Right ventricle myocardium inferior (tissue), 1 donor: ENCODE data around the gene GLB1L2. TPM values are rescaled to one million over a fixed set of nuclear protein-coding genes. Genes with fewer than 3 reads are reported as not detected.
"Not testable (repeated sequence)": the region's sequence is repeated elsewhere in the genome, so short reads cannot be mapped to it uniquely, and the experiment has no call there.

Experiments used
- ATAC-seq: fragments of 200-7000 bp; cut with Tn5 transposase; one replicate; pipeline ENCODE4 v1.9.1; 2020; ENCODE audit warnings: mild to moderate bottlenecking, moderate library complexity
- DNase-seq: peaks from one replicate; pipeline ENCODE4 v3.0.0; 2021; ENCODE audit errors: missing footprints
- intact Hi-C: fragments of 100-400 bp; cut with DNase I; formaldehyde crosslinking; loops from one replicate; pipeline ENCODE4 v1.11.0; 2022
- total RNA-seq: library from RNA; stranded (reverse); fragmentation: NEBNext Ultra II Directional; extraction: Animal tissue kit (Norgen Biotek cat#: 25700); gene quantifications from one replicate; pipeline ENCODE4 v1.2.1, GENCODE V29; 2021
- donor health status: DM: no; HTN: yes; CAD: no; lungs with severe emphysema.

The GLB1L2 gene
- total RNA-seq, 1 donor from 2014 or later, result 0.32 TPM

GRCh38 chr11:134317103-134317502 is 14.7 kb upstream of the GLB1L2 start:
- ATAC-seq (no peak), DNase-seq (no peak)
- intact Hi-C loops, result no loop called here

DNA sequence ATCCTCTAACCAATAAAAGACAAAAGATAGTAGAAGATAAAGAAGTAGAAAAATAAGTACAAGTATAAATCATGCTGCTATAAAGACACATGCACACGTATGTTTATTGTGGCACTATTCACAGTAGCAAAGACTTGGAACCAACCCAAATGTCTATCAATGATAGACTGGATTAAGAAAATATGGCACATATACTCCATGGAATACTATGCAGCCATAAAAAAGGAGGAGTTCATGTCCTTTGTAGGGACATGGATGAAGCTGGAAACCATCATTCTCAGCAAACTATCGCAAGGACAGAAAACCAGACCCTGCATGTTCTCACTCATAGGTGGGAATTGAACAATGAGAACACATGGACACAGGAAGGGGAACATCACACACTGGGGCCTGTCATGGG is 10.4 kb upstream of the GLB1L2 start:
- intact Hi-C loops, ATAC-seq: not testable (repeated sequence)

GRCh38 chr11:134322553-134322952 is 9.2 kb upstream of the GLB1L2 start:
- DNase-seq (no peak), ATAC-seq (no peak)
- intact Hi-C loops, result no loop called here

More for the DNA sequence above, 10.4 kb upstream of the GLB1L2 start:
- DNase-seq, result not testable (repeated sequence)

DNA sequence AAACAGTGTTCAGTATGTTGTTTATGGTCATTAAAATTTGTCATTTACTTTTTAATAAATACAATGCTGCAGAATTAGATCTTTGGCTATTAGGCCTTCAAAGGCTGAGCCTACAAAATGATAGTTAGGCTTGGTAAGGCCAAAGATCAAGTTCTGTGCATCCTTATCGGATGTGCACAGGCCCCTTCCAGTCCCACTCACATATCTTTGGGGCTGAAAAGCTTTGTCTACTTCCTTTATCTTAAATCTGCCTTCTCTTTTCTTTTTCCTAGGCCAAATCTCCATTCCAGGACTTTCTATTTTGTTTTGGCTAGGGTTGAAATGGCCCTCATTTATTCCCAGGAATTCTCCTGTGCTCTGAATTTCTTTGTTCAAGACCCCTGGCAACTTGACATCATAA is 3.4 kb upstream of the GLB1L2 start:
- no peak for DNase-seq

GRCh38 chr11:134330611-134331353 is 1.0 kb upstream of the GLB1L2 start:
- intact Hi-C loops, result no loop called here
- no peak for ATAC-seq
- no peak for DNase-seq

More for the DNA sequence above, 3.4 kb upstream of the GLB1L2 start:
- intact Hi-C loops, result no loop called here
- ATAC-seq, result no peak

DNA sequence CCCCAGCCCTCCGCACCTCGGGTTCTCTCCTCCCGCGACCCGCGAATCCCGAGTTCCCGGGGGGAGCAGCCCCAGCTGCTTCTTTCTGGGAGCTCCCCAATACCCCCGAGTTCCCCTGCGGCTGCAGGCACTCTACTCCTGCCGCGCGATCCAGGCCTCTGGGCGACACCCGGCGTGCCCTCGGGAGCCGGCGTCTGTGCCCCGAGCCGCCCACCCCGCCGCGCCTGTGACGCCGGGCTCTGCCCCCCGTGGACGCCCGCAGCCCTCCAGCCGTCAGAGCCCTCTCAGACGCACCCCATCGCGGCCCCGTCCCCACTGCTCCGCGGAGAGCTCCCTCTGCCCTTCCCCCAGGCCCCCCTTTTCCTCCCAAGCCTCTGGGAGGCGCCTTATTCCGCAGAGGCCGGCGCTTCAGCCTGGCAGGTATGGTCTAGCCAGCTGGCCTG is 422 bp downstream of the GLB1L2 start:
- no peak for DNase-seq
- no peak for ATAC-seq
- intact Hi-C loops, result no loop called here

DNA sequence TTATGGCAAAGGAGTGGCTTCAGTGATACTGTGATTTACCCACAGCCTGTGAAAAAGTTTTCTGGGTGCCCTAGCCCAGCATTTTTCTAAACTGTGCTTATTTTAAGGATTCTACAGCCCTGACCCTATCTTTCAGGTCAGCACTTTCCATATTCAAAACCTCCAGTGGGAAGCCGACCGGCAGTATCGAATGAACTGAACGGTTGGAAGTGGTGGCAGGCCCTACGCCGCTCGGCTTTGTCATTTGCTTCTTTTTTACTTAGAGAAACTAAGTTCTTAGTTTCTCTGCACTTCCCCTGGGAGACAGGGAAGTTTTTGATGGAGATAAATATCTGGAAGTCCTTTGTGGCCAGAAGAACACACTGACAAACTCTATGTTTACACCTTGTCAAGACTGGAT is 994 bp downstream of the GLB1L2 start:
- no peak for ATAC-seq
- DNase-seq, result no peak
- intact Hi-C loops, result no loop called here

DNA sequence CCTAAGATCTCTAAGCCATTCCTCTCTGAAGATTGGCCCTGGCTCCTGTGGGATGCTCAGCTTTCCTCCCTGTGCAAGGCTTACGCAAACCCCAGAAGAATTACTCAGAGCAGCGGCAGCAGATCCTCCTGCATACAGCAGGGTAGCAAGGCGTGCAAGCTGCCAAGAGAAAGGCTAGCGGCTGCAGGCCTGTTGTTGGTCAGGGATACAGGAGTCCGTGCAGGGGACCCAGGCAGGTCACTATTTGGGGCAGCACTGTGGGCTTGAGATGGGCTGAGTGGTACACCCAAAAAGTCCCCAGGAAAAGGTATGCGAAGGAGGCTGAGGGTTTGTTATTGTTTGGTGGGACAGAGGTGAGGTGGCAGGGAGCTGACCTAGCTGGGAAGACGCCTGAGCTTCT is 1.5 kb downstream of the GLB1L2 start:
- ATAC-seq, result no peak
- intact Hi-C loops, result no loop called here

GRCh38 chr11:134333946-134334345 is 2.2 kb downstream of the GLB1L2 start:
- intact Hi-C loops, result no loop called here
- no peak for ATAC-seq
- DNase-seq, result no peak

More for the DNA sequence above, 1.5 kb downstream of the GLB1L2 start:
- no peak for DNase-seq

GRCh38 chr11:134334796-134335571 is 3.2 kb downstream of the GLB1L2 start:
- intact Hi-C loops, result no loop called here
- DNase-seq (no peak), ATAC-seq (no peak)

DNA sequence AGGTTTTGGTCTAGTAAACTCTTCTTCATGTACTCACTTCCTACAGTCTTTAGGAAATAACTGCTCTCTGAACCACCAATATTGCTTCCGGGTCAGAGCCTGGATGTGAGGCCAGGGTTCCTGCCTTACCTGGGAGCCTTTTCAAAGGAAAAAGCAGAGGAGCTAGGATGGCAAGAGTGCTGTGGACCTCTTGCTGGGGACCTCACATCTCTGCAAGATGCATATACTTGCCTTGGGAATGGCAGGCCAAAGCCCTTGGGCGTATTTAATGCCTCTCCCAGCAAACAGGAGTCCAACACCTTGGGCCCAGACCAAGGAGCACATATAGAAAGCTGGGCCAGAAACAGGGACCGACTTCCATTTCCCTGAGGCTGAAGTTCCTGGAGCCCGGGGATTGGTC is 5.3 kb downstream of the GLB1L2 start:
- intact Hi-C loops, result no loop called here
- DNase-seq (no peak), ATAC-seq (no peak)

DNA sequence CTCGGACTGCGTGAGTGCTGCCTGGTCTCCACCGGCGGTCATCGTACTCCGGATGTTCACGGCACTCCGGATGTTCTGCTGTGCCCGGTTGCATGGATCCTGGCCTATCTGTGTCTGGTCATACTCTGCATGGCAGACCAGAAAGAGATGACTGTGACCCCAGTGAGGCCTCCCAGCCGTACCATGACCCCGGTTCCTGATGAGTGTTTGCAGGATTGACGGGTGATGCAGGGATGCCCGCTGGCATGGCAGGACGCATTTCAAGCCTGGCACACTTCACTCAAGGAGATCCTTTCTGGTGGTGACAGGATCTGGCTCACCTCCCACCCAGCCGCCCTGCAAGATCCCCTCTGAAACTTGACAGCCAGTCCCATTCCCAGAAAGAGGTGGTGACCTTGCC is 6.3 kb downstream of the GLB1L2 start:
- DNase-seq (no peak), ATAC-seq (no peak)
- intact Hi-C loops, result no loop called here

DNA sequence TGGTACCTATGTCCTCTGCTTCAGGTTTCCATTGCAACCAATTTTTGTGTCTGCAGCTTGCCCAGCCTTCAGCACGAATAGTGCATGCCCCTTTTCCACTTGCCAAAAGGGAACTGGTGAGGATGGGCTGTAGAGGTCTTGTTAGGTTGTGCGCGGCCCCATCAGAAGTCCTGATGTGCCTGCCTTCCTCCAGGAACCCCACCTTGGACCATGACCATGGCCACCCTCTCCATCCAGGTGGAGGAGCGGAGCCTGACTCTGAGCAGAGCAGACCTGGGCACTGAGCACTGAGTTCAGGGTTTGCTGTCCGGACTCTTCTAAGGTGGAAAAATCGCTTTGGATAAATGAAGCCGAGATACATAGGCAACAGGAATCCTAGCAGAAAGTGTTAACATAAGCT is 6.9 kb downstream of the GLB1L2 start:
- DNase-seq (no peak), ATAC-seq (no peak)
- intact Hi-C loops, result no loop called here

DNA sequence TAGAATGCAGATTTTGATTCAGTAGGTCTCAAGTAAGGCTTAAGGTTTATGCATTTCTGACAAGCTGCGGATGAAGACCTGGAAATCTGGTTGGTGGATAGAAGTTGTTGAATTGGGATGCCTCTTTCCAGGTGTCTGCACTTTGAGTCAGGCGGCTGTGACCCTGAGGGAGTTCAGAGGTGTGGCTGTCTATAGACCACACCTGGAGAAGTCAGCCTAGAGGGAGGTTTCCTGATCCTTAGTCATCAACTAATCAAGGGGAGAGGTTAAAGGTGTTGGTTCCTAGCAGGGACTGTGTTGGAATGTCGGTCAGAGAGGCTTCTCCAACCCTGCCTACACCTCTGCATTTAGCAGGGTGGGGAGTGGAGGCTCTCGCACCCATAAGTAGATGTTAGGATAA is 8.0 kb downstream of the GLB1L2 start:
- intact Hi-C loops, result no loop called here
- DNase-seq, result no peak
- no peak for ATAC-seq

DNA sequence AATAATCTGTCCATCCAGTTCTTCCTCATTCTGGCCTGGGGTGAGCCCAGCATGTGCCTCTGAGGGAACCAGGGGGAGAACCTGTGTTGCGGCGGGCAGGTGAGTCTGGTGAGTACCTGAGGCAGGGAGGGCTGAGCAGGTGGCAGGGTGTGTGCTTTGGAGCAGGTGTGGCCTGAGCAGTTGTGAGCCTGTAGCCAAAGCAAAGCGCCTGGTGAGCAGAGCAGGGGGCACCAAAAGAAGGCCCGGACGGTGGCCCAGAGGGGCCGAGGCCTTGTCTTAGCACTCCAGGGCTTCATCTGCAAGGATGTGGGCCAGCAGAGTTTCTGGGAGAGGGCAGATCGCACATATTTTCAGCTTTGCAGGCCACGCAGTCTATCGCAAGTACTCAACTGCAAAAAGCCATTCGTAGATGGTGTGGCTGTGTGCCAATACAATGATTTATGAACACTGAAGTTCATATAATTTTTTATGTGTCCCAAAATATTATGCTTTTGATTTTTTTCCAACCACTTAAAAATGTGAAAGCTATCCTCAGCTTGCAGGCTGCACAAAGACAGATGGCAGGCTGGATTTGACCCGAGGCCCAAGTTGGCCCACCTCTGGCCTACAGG is 8.7 kb downstream of the GLB1L2 start:
- intact Hi-C loops, result no loop called here
- ATAC-seq, result no peak
- DNase-seq, result no peak

DNA sequence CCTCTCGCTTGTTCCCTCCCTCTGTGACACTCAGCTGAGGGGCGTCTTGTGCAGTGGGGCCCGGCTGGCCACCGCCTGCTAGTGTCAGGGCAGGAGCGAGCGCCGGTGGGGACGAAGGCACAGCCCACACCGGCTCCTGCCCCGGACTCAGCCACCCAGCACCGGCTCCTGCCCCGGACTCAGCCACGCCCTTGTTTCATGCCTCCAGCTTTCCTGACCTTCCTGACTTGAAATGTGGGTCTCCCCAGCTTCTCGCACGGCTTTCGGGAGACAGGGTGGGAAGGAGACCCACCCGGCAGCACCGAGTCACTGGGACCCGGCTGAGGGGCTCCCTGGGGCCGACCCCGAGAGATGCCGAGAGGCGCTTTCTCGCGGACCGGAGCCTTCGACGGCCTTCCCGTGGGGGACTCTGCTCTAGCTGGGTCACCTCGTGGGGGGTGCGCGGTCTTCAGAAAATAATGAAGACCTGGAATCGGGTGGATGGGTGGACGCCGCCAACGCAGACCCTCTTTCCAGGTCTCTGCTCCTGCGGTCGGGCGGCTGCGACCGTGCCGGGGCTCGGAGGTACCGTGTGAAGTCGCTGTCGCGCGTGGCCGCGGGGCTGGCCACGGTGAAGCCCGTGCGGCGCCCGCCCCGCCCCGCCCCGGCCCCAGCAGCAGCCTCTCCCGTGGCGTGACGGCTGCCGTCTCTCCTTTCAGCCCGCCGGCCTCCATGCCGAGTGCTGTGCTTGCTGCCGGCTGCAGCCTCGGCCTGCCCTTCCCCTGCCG is 10.2 kb downstream of the GLB1L2 start:
- ATAC-seq (no peak), DNase-seq (no peak)
- intact Hi-C loops, result no loop called here

DNA sequence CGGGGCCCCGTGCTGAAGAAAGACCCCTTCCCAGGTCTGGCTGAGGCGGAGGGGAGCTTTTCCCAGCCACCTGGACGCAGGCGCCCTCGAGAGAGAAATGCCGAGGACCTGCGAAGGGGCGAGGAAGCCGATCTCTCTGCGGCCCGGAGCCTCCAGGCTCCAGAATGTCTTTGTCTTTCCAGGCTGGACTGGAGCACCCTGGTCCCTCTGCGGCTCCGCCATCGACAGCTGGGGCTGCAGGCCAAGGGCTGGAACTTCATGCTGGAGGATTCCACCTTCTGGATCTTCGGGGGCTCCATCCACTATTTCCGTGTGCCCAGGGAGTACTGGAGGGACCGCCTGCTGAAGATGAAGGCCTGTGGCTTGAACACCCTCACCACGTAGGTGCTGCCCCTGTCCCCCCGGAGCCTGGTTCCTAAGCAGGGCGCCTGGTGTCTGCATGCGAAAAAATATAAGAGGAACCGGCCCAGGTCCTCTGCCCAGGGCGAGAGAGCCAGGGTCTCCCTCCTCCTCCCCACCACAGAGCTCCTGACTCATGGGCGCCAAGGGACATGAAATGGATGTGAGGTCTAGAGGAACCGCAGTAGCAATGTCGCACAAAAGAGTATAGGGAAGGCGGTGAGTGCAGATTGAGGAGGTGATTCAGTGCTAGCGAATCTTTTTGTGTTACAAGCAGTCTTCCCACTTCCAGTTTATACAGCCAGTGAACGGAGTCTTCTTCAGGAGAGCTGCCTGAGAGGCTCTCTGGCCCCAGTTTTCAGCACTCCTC is 11.0 kb downstream of the GLB1L2 start:
- DNase-seq, result no peak

GRCh38 chr11:134343646-134344045 is 11.9 kb downstream of the GLB1L2 start:
- intact Hi-C loops, result no loop called here
- ATAC-seq (no peak), DNase-seq (no peak)

More for the DNA sequence above, 11.0 kb downstream of the GLB1L2 start:
- intact Hi-C loops, result no loop called here
- ATAC-seq, result no peak
